Measurements from ENCODE around the gene KHDRBS2.

The KHDRBS2 gene

DNA sequence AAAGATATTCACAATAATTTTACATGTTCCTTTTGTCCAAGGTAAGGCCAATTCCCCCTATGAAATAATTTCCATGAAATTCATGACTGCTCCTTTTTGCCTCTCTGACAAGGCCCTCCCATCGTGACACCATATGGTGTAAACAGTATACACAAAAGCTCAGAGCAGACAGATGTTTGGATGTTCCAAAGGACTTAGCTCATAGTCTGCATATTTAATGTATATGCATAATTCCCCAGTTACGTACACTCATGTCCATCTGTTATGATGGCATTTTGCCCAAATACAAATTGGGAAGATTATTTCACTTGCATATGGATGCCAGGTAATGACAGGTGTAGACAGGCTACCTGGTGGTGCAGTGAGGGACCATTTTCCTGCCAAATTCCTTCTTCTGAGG, 376.5 kb downstream of the KHDRBS2 start:
- Mint-ChIP-seq H3K36me3 (ENCODE audit: low read depth) (no peaks in the 10 kb centered on the region), H3K4me3 (no peak overlapping the region), H3K27me3 (ENCODE audit: low read depth) (no peaks in the 10 kb centered on the region), H3K27ac (no peak overlapping the region), H3K4me1 (ENCODE audit: low read depth) (no peaks in the 10 kb centered on the region), H3K9me3 (peaks cover 23% of the 10 kb centered on the region)

- peaks cover 9% of the 10 kb centered on the region for H3K9me3 Mint-ChIP-seq
- no peaks in the 10 kb centered on the region for H3K36me3 Mint-ChIP-seq (ENCODE audit: low read depth)
- H3K27me3 Mint-ChIP-seq (ENCODE audit: low read depth) = no peaks in the 10 kb centered on the region
- no peak overlapping the region for H3K4me3 Mint-ChIP-seq
- no peak overlapping the region for H3K27ac Mint-ChIP-seq
- no peaks in the 10 kb centered on the region for H3K4me1 Mint-ChIP-seq (ENCODE audit: low read depth)
Observed at GRCh38 chr6:61901748-61902147, 384.3 kb downstream of the KHDRBS2 start.

- no peaks in the 10 kb centered on the region for H3K4me1 Mint-ChIP-seq (ENCODE audit: low read depth)
- H3K4me3 Mint-ChIP-seq = no peak overlapping the region
- no peaks in the 10 kb centered on the region for H3K27me3 Mint-ChIP-seq (ENCODE audit: low read depth)
- no peak overlapping the region for H3K27ac Mint-ChIP-seq
- no peaks in the 10 kb centered on the region for H3K36me3 Mint-ChIP-seq (ENCODE audit: low read depth)
- peaks cover 5% of the 10 kb centered on the region for H3K9me3 Mint-ChIP-seq
Observed at GRCh38 chr6:61894536-61894935, 391.5 kb downstream of the KHDRBS2 start.

- no peak overlapping the region for H3K27ac Mint-ChIP-seq
- H3K36me3 Mint-ChIP-seq (ENCODE audit: low read depth) = no peaks in the 10 kb centered on the region
- H3K27me3 Mint-ChIP-seq (ENCODE audit: low read depth) = no peaks in the 10 kb centered on the region
- peaks cover 8% of the 10 kb centered on the region for H3K9me3 Mint-ChIP-seq
- no peak overlapping the region for H3K4me3 Mint-ChIP-seq
- no peaks in the 10 kb centered on the region for H3K4me1 Mint-ChIP-seq (ENCODE audit: low read depth)
Observed at GRCh38 chr6:61887423-61887822, 398.6 kb downstream of the KHDRBS2 start.

DNA sequence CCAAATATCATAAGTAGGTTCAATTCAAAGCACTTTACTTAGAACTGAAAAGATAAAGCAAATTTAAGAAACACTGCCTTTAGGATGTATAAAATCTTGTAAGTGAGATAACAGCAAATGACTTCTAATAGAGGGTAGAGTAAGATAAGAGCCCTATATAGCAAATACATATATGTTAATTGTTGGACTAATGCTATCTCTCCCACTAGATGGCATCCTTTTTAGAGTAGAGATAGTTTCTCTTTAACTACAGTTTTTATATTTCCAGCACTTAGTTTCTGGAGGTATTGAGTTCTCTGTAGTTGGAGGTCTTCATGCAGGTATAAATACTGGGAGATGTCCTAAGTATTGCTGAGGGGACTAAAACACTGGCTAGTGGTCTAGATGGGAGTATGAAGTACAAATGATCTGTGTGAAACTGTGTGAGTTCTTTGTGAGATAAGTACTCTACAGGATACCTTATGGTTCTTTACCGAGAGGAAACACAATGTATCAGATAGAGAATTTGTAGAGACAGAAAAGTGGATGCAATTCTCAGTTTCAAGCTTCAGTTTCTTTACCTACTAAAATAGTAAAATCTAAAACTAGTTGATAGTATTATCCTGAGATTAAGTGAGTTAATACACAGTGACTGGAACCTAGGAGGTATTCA, 399.3 kb downstream of the KHDRBS2 start:
- Mint-ChIP-seq H3K4me3 (no peak overlapping the region), H3K27ac (no peak overlapping the region), H3K4me1 (ENCODE audit: low read depth) (no peaks in the 10 kb centered on the region), H3K36me3 (ENCODE audit: low read depth) (no peaks in the 10 kb centered on the region), H3K9me3 (peaks cover 8% of the 10 kb centered on the region), H3K27me3 (ENCODE audit: low read depth) (no peaks in the 10 kb centered on the region)

GRCh38 chr6:61869632-61870400, 416.2 kb downstream of the KHDRBS2 start:
- Mint-ChIP-seq H3K27me3 (ENCODE audit: low read depth) (no peaks in the 10 kb centered on the region), H3K36me3 (ENCODE audit: low read depth) (no peaks in the 10 kb centered on the region), H3K27ac (no peak overlapping the region), H3K4me3 (no peak overlapping the region), H3K4me1 (ENCODE audit: low read depth) (no peaks in the 10 kb centered on the region), H3K9me3 (peaks cover 25% of the 10 kb centered on the region)

DNA sequence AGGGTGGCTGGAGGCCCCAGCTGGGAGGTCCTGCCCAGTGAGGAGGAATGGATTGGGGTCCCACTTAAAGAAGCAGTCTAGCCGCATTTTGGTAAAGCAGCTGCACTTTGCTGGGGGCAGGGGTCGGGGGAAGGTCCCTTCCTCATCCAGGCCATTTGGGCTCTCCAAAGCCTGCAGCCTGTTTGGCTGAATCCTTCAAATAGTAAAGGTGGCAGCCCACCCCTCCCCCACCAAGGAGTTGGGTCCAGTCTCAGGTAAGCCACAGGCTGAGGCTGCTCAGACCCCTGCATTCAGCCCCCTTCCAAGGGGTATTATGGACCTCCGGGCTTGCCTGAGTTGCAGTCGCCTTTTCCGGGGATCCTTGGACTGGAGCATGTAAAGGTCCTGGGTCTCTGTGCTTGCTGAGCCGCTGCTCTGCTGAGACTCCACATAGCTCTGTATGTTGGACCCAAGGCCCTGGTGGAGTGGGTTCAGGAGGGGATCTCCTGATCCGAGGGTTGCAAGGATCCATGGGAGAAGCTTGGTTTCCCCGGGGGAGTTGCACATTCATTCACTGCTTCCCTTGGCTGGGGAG, 417.4 kb downstream of the KHDRBS2 start:
- Mint-ChIP-seq H3K36me3 (ENCODE audit: low read depth) (no peaks in the 10 kb centered on the region), H3K27me3 (ENCODE audit: low read depth) (no peaks in the 10 kb centered on the region), H3K4me3 (no peak overlapping the region), H3K27ac (no peak overlapping the region), H3K4me1 (ENCODE audit: low read depth) (no peaks in the 10 kb centered on the region), H3K9me3 (peaks cover 28% of the 10 kb centered on the region)

GRCh38 chr6:61867635-61868034, 418.4 kb downstream of the KHDRBS2 start:
- Mint-ChIP-seq H3K9me3 (peaks cover 37% of the 10 kb centered on the region), H3K27me3 (ENCODE audit: low read depth) (no peaks in the 10 kb centered on the region), H3K27ac (no peak overlapping the region), H3K4me3 (no peak overlapping the region), H3K4me1 (ENCODE audit: low read depth) (no peaks in the 10 kb centered on the region), H3K36me3 (ENCODE audit: low read depth) (no peaks in the 10 kb centered on the region)

DNA sequence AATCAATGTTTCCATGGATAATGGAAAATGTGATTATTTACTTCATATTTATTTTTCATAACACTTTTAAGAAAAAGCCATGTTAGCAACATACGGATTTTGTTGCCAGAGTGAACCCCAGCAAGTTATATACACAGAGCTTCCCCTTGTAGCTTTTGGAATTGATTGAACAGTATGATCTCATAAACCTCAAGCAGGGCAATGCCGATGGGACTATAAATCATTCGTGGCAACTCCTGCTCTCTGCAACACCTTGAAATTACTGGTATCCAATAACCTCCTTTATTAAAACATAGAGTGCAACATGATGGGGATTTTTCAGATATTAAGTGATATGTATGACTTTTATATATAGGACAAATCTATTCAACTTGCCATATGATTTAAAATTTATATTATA, 428.5 kb downstream of the KHDRBS2 start:
- Mint-ChIP-seq H3K4me3 (no peak overlapping the region), H3K4me1 (ENCODE audit: low read depth) (no peaks in the 10 kb centered on the region), H3K9me3 (peaks cover 16% of the 10 kb centered on the region), H3K36me3 (ENCODE audit: low read depth) (no peaks in the 10 kb centered on the region), H3K27me3 (ENCODE audit: low read depth) (no peaks in the 10 kb centered on the region), H3K27ac (no peak overlapping the region)

DNA sequence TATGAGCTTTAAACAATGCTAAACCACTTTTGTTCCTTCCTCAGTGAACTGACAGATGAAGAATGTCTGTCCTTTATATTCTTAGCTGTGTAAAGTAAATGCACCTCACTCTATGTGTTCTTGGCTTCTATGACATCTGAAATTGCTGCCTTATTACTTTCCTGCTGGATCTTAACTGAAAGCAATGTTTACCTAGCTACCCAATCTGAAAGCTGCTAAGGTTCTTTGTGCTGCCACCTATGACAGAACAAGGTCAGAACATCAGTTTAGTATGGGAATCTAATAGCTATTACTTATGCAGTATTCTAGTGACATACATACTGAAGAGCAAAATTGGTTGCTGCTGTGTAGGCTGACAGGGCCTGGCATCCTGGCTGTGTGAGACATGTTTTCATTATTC, 444.1 kb downstream of the KHDRBS2 start:
- H3K27ac Mint-ChIP-seq = no peak overlapping the region
- no peaks in the 10 kb centered on the region for H3K36me3 Mint-ChIP-seq (ENCODE audit: low read depth)
- no peaks in the 10 kb centered on the region for H3K9me3 Mint-ChIP-seq
- H3K4me3 Mint-ChIP-seq = no peak overlapping the region
- no peaks in the 10 kb centered on the region for H3K27me3 Mint-ChIP-seq (ENCODE audit: low read depth)
- H3K4me1 Mint-ChIP-seq (ENCODE audit: low read depth) = no peaks in the 10 kb centered on the region

DNA sequence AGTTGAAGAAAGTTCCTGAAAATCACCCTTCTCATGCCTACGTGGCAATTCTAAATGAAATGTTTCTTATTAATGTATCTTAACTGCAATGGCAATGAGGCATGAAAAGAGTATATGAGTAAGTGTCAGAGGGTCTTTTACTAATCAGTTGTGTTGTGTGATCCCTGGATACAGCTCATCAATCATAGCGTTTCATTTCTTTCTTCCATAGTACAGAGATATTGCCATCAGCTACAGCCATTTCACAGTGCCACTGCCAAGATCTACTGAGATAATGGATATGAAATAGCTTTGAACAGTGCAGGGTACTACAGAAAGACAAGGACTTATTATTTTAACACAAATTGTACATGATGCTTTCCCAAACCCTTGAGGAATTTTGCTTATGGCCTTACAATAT, 450.8 kb downstream of the KHDRBS2 start:
- H3K4me1 Mint-ChIP-seq (ENCODE audit: low read depth) = no peaks in the 10 kb centered on the region
- no peak overlapping the region for H3K27ac Mint-ChIP-seq
- H3K27me3 Mint-ChIP-seq (ENCODE audit: low read depth) = no peaks in the 10 kb centered on the region
- no peaks in the 10 kb centered on the region for H3K9me3 Mint-ChIP-seq
- no peak overlapping the region for H3K4me3 Mint-ChIP-seq
- H3K36me3 Mint-ChIP-seq (ENCODE audit: low read depth) = no peaks in the 10 kb centered on the region

- Mint-ChIP-seq H3K27ac (no peak overlapping the region), H3K4me3 (no peak overlapping the region), H3K9me3 (no peaks in the 10 kb centered on the region), H3K36me3 (ENCODE audit: low read depth) (no peaks in the 10 kb centered on the region), H3K27me3 (ENCODE audit: low read depth) (no peaks in the 10 kb centered on the region), H3K4me1 (ENCODE audit: low read depth) (no peaks in the 10 kb centered on the region)
Observed at GRCh38 chr6:61833176-61833755, 452.8 kb downstream of the KHDRBS2 start.

DNA sequence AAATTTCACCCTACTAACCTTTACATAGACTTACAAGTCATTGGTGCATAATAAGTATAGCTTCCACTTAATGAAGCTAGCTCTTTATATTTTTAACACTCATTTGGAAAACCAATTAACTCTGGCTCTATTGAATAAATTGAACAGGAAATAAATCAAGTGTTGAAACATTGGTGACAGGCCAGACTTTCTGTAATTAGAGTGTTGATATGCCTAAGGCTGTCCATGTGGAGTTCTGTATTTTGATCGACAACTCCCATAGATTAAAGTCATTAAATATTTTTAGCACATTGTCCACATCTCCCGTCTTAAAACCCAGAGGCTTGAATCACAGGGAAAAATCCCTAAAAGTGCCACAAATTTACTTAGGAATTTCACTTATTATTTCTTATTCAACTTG, 468.3 kb downstream of the KHDRBS2 start:
- Mint-ChIP-seq H3K4me1 (ENCODE audit: low read depth) (no peaks in the 10 kb centered on the region), H3K9me3 (peaks cover 16% of the 10 kb centered on the region), H3K4me3 (no peak overlapping the region), H3K27ac (no peak overlapping the region), H3K36me3 (ENCODE audit: low read depth) (no peaks in the 10 kb centered on the region), H3K27me3 (ENCODE audit: low read depth) (no peaks in the 10 kb centered on the region)

DNA sequence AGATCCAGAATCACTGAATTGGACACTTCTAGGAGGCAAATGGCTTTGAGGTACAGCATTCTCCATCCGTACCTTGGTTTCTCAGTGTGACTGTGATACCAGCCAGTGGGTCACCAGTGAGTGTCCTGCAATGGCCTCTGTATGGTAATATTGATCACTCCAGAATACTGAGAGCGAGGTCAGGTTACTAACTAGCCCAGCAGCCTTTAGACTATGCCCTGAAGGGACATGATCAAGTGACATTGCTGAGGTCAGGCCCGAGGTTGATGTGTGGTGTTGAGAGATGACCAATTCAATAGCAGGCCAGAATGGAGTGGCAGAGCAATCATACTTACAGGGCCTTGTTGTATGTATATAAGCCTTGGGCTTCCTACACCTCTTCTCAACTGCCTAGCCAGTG, 476.0 kb downstream of the KHDRBS2 start:
- Mint-ChIP-seq H3K4me1 (ENCODE audit: low read depth) (no peaks in the 10 kb centered on the region), H3K27me3 (ENCODE audit: low read depth) (no peaks in the 10 kb centered on the region), H3K9me3 (peaks cover 7% of the 10 kb centered on the region), H3K27ac (no peak overlapping the region), H3K36me3 (ENCODE audit: low read depth) (no peaks in the 10 kb centered on the region), H3K4me3 (no peak overlapping the region)

Data from T-helper 1 cell treated with Interleukin-12 subunit alpha and Interleukin-12 subunit beta and Interleukin-4 antibody, amounts not matched to agents 30 μg/mL and 1 μg/mL, for 36 hours (primary cell).